CD14-positive monocyte (primary cell): ENCODE data around the gene ME1. TPM values are rescaled to one million over a fixed set of nuclear protein-coding genes. Genes with fewer than 3 reads are reported as not detected.

Experiments used
- DNase-seq, 3 donors: peaks; one replicate each; pipeline ENCODE4 v3.0.0-alpha.2; 2011 to 2022
- H2AFZ ChIP-seq: 2 replicates; pipeline ENCODE4 v1.6.0; 2012; ENCODE audit warnings: mild to moderate bottlenecking, low read depth, low read length, inconsistent platforms; ENCODE audit not compliant: insufficient read depth, poor library complexity, severe bottlenecking
- H3K27ac ChIP-seq, 2 donors: 1 replicate in 1 of 2; 2 replicates in 1 of 2; pipeline ENCODE4 v1.5.1; 2012 to 2013; ENCODE audit warnings: low read length in 2 of 2, control low read depth in 1 of 2, inconsistent platforms in 1 of 2, low read depth in 1 of 2, mild to moderate bottlenecking in 1 of 2
- H3K27me3 ChIP-seq, 2 donors: one replicate each; pipeline versions ENCODE4 v1.6.0 to v1.6.1; 2011 to 2013; ENCODE audit warnings: low read length in 2 of 2; ENCODE audit not compliant: control insufficient read depth in 2 of 2, insufficient read depth in 2 of 2
- H3K36me3 ChIP-seq, 2 donors: replicated peaks in 1 of 2; 1 replicate in 1 of 2; 2 replicates in 1 of 2; pipeline versions ENCODE4 v1.5.1 to v1.6.1; 2012 to 2013; ENCODE audit warnings: low read length in 2 of 2, control low read depth in 1 of 2, inconsistent platforms in 1 of 2, mild to moderate bottlenecking in 1 of 2; ENCODE audit not compliant: insufficient read depth in 2 of 2, control insufficient read depth in 1 of 2
- H3K4me1 ChIP-seq, 2 donors: 1 replicate in 1 of 2; 2 replicates in 1 of 2; pipeline versions ENCODE4 v1.5.1 to v1.6.1; 2012 to 2013; ENCODE audit warnings: low read length in 2 of 2, control low read depth in 1 of 2, inconsistent platforms in 1 of 2, mild to moderate bottlenecking in 1 of 2, moderate library complexity in 1 of 2; ENCODE audit not compliant: insufficient read depth in 2 of 2, control insufficient read depth in 1 of 2
- H3K4me2 ChIP-seq: replicated peaks from 2 replicates; pipeline ENCODE3; 2012; ENCODE audit warnings: low read length, moderate library complexity, mild to moderate bottlenecking; ENCODE audit not compliant: poor library complexity, severe bottlenecking; ENCODE audit errors: extremely low read depth
- H3K4me3 ChIP-seq, 3 experiments: fragments of 200-600 bp in 1 of 3; sonication (generic) in 1 of 3; replicated peaks in 1 of 3; 1 replicate in 2 of 3; 2 replicates in 1 of 3; pipeline ENCODE4 v1.5.1; 2011 to 2013; ENCODE audit warnings: low read length in 3 of 3, mild to moderate bottlenecking in 3 of 3, control low read depth in 2 of 3, low read depth in 2 of 3, inconsistent platforms in 1 of 3, moderate library complexity in 1 of 3
- H3K79me2 ChIP-seq: 2 replicates; pipeline ENCODE4 v1.6.0; 2012; ENCODE audit warnings: mild to moderate bottlenecking, control low read depth, inconsistent platforms, low read length, moderate library complexity; ENCODE audit not compliant: insufficient read depth
- H3K9ac ChIP-seq: 2 replicates; pipeline ENCODE4 v1.6.0; 2017; ENCODE audit warnings: low read length, mild to moderate bottlenecking; ENCODE audit not compliant: insufficient read depth, poor library complexity, severe bottlenecking
- H3K9me3 ChIP-seq, 2 donors: replicated peaks in 1 of 2; 1 replicate in 1 of 2; 2 replicates in 1 of 2; pipeline versions ENCODE4 v1.5.1 to v1.6.1; 2012 to 2013; ENCODE audit warnings: low read length in 2 of 2, control low read depth in 1 of 2; ENCODE audit not compliant: control insufficient read depth in 1 of 2, insufficient read depth in 1 of 2
- H4K20me1 ChIP-seq: 2 replicates; pipeline ENCODE4 v1.6.0; 2012; ENCODE audit warnings: mild to moderate bottlenecking, low read length, control low read depth, moderate library complexity; ENCODE audit not compliant: insufficient read depth
- H3K27ac Mint-ChIP-seq, 7 donors: one replicate each; pipeline ENCODE4 v1.8.0; 2020; ENCODE audit warnings: mild to moderate bottlenecking in 7 of 7, mixed read lengths in 7 of 7, moderate library complexity in 6 of 7, inconsistent platforms in 2 of 7
- H3K27me3 Mint-ChIP-seq, 3 donors: one replicate each; pipeline ENCODE4 v1.8.0; 2021 to 2022; ENCODE audit warnings: low read depth in 3 of 3, mild to moderate bottlenecking in 3 of 3, mixed read lengths in 3 of 3, moderate library complexity in 3 of 3, inconsistent platforms in 1 of 3
- H3K36me3 Mint-ChIP-seq, 2 donors: one replicate each; pipeline ENCODE4 v1.8.0; 2020; ENCODE audit warnings: mixed read lengths in 2 of 2, inconsistent platforms in 1 of 2, mild to moderate bottlenecking in 1 of 2
- H3K4me1 Mint-ChIP-seq: one replicate; pipeline ENCODE4 v1.8.0; 2020; ENCODE audit warnings: mild to moderate bottlenecking, mixed read lengths
- H3K4me3 Mint-ChIP-seq, 2 donors: one replicate each; pipeline ENCODE4 v1.8.0; 2020; ENCODE audit warnings: mild to moderate bottlenecking in 2 of 2, mixed read lengths in 2 of 2, moderate library complexity in 1 of 2
- H3K9me3 Mint-ChIP-seq, 7 donors: one replicate each; pipeline ENCODE4 v1.8.0; 2020 to 2022; ENCODE audit warnings: mixed read lengths in 7 of 7, mild to moderate bottlenecking in 6 of 7, moderate library complexity in 6 of 7, inconsistent platforms in 2 of 7
- CTCF ChIP-seq: fragments of 200-600 bp; IDR thresholded peaks from one replicate; pipeline ENCODE4 v1.8.0; 2022; ENCODE audit warnings: antibody characterized with exemption, mild to moderate bottlenecking
- WGBS: methylation state at CpG from one replicate; pipeline ENCODE4 v1.1.5; 2013; ENCODE audit warnings: missing lambda C conversion rate; ENCODE audit not compliant: insufficient coverage; 5-methylcytosine and 5-hydroxymethylcytosine counted together
- intact Hi-C, 2 donors: fragments of 100-400 bp; cut with micrococcal nuclease; formaldehyde crosslinking; loops; one replicate each; pipeline versions ENCODE4 v1.15.0 to v1.15.1; 2023
- polyA plus RNA-seq, 3 donors: library from polyadenylated mRNA; depleted of rRNA in 1 of 3; unstranded in 2 of 3; stranded (reverse) in 1 of 3; fragments of 300-500 nt in 2 of 3; fragments of >200 nt in 1 of 3; fragmentation: Illumina TruSeq in 2 of 3; gene quantifications; 1 replicate in 2 of 3; 2 replicates in 1 of 3; pipeline ENCODE4 v1.2.3, GENCODE V29; 2012 to 2021

ME1 gene
- polyA plus RNA-seq, 3 donors, result 1.3 to 4.0 (median 2.1) TPM

GRCh38 chr6:83464381-83465140 is 33.7 kb upstream of the ME1 start:
- H3K9me3 Mint-ChIP-seq, result peaks cover 0 to 5% (median 0%) of the 10 kb centered on the region in 7 donors
- H3K4me2 ChIP-seq, result peak overlapping the region; percentile 10
- H3K36me3 ChIP-seq, result no peaks in the 10 kb centered on the region
- H3K4me3 ChIP-seq, result peak overlapping the region in 1 of 3 experiments; percentile 17
- peaks cover 48 to 57% of the 10 kb centered on the region in 2 donors for H3K4me1 ChIP-seq
- H3K27me3 Mint-ChIP-seq, result peaks cover 0 to 2% (median 0%) of the 10 kb centered on the region in 3 donors
- H3K36me3 Mint-ChIP-seq, result peaks cover 0 to 7% of the 10 kb centered on the region in 2 donors
- H4K20me1 ChIP-seq, result no peaks in the 10 kb centered on the region
- DNase-seq, result no peak
- no peak overlapping the region for H2AFZ ChIP-seq
- no peak overlapping the region for H3K9ac ChIP-seq
- no peaks in the 10 kb centered on the region for H3K27me3 ChIP-seq
- no peaks in the 10 kb centered on the region for H3K9me3 ChIP-seq
- intact Hi-C loops, result loop anchor here (5.0 kb wide), 1 partner anchor 32 kb away; the partner anchor contains the start of gene ME1 (in 2 of the 2)
- H3K4me3 Mint-ChIP-seq, result no peak overlapping the region
- no peak for TF ChIP-seq CTCF
- no peaks in the 10 kb centered on the region for H3K79me2 ChIP-seq
- WGBS, result 100% methylated on average over 2 of the region's 5 CpGs
- H3K27ac Mint-ChIP-seq, result peak overlapping the region; percentile 60 to 90 (median 84)
- H3K4me1 Mint-ChIP-seq, result peaks cover 45% of the 10 kb centered on the region
- H3K27ac ChIP-seq, result peak overlapping the region in 1 of 2 donors; percentile 78

- TF ChIP-seq CTCF, result no peak
- Histone ChIP-seq H3K79me2 (no peaks in the 10 kb centered on the region), H3K4me3 (peak overlapping the region in 1 of 3 experiments; percentile 17), H3K36me3 (no peaks in the 10 kb centered on the region), H3K27ac (peak overlapping the region; percentile 21 to 78), H3K9me3 (no peaks in the 10 kb centered on the region), H2AFZ (no peak overlapping the region), H3K4me1 (peaks cover 55 to 64% of the 10 kb centered on the region in 2 donors), H4K20me1 (no peaks in the 10 kb centered on the region), H3K9ac (no peak overlapping the region), H3K4me2 (peak overlapping the region; percentile 10), H3K27me3 (no peaks in the 10 kb centered on the region)
- peaks cover 0 to 5% (median 0%) of the 10 kb centered on the region in 7 donors for H3K9me3 Mint-ChIP-seq
- WGBS, result 18% methylated on average over 2 of the region's 2 CpGs
- H3K4me1 Mint-ChIP-seq, result peaks cover 52% of the 10 kb centered on the region
- peak; percentile 45 to 69 (median 56) for DNase-seq
- H3K4me3 Mint-ChIP-seq, result no peak overlapping the region
- H3K27me3 Mint-ChIP-seq, result peaks cover 0 to 2% (median 0%) of the 10 kb centered on the region in 3 donors
- intact Hi-C loops, result no loop called here
- H3K27ac Mint-ChIP-seq, result peak overlapping the region; percentile 60 to 90 (median 84)
- H3K36me3 Mint-ChIP-seq, result peaks cover 0 to 7% of the 10 kb centered on the region in 2 donors
Observed at GRCh38 chr6:83463886-83464285, 33.0 kb upstream of the ME1 start.
